CD14-positive monocyte (primary cell): ENCODE results near the gene RUBCN. TPM values are rescaled to one million over a fixed set of nuclear protein-coding genes. Genes with fewer than 3 reads are reported as not detected.

Experiments
- DNase-seq, 3 donors: peaks; one replicate each; pipeline ENCODE4 v3.0.0-alpha.2; 2011 to 2022
- H2AFZ ChIP-seq: 2 replicates; pipeline ENCODE4 v1.6.0; 2012; ENCODE audit warnings: mild to moderate bottlenecking, low read depth, low read length, inconsistent platforms; ENCODE audit not compliant: insufficient read depth, poor library complexity, severe bottlenecking
- H3K27ac ChIP-seq, 2 donors: 1 replicate in 1 of 2; 2 replicates in 1 of 2; pipeline ENCODE4 v1.5.1; 2012 to 2013; ENCODE audit warnings: low read length in 2 of 2, control low read depth in 1 of 2, inconsistent platforms in 1 of 2, low read depth in 1 of 2, mild to moderate bottlenecking in 1 of 2
- H3K27me3 ChIP-seq, 2 donors: one replicate each; pipeline versions ENCODE4 v1.6.0 to v1.6.1; 2011 to 2013; ENCODE audit warnings: low read length in 2 of 2; ENCODE audit not compliant: control insufficient read depth in 2 of 2, insufficient read depth in 2 of 2
- H3K36me3 ChIP-seq, 2 donors: replicated peaks in 1 of 2; 1 replicate in 1 of 2; 2 replicates in 1 of 2; pipeline versions ENCODE4 v1.5.1 to v1.6.1; 2012 to 2013; ENCODE audit warnings: low read length in 2 of 2, control low read depth in 1 of 2, inconsistent platforms in 1 of 2, mild to moderate bottlenecking in 1 of 2; ENCODE audit not compliant: insufficient read depth in 2 of 2, control insufficient read depth in 1 of 2
- H3K4me1 ChIP-seq, 2 donors: 1 replicate in 1 of 2; 2 replicates in 1 of 2; pipeline versions ENCODE4 v1.5.1 to v1.6.1; 2012 to 2013; ENCODE audit warnings: low read length in 2 of 2, control low read depth in 1 of 2, inconsistent platforms in 1 of 2, mild to moderate bottlenecking in 1 of 2, moderate library complexity in 1 of 2; ENCODE audit not compliant: insufficient read depth in 2 of 2, control insufficient read depth in 1 of 2
- H3K4me2 ChIP-seq: replicated peaks from 2 replicates; pipeline ENCODE3; 2012; ENCODE audit warnings: low read length, moderate library complexity, mild to moderate bottlenecking; ENCODE audit not compliant: poor library complexity, severe bottlenecking; ENCODE audit errors: extremely low read depth
- H3K4me3 ChIP-seq, 3 experiments: fragments of 200-600 bp in 1 of 3; sonication (generic) in 1 of 3; replicated peaks in 1 of 3; 1 replicate in 2 of 3; 2 replicates in 1 of 3; pipeline ENCODE4 v1.5.1; 2011 to 2013; ENCODE audit warnings: low read length in 3 of 3, mild to moderate bottlenecking in 3 of 3, control low read depth in 2 of 3, low read depth in 2 of 3, inconsistent platforms in 1 of 3, moderate library complexity in 1 of 3
- H3K79me2 ChIP-seq: 2 replicates; pipeline ENCODE4 v1.6.0; 2012; ENCODE audit warnings: mild to moderate bottlenecking, control low read depth, inconsistent platforms, low read length, moderate library complexity; ENCODE audit not compliant: insufficient read depth
- H3K9ac ChIP-seq: 2 replicates; pipeline ENCODE4 v1.6.0; 2017; ENCODE audit warnings: low read length, mild to moderate bottlenecking; ENCODE audit not compliant: insufficient read depth, poor library complexity, severe bottlenecking
- H3K9me3 ChIP-seq, 2 donors: replicated peaks in 1 of 2; 1 replicate in 1 of 2; 2 replicates in 1 of 2; pipeline versions ENCODE4 v1.5.1 to v1.6.1; 2012 to 2013; ENCODE audit warnings: low read length in 2 of 2, control low read depth in 1 of 2; ENCODE audit not compliant: control insufficient read depth in 1 of 2, insufficient read depth in 1 of 2
- H4K20me1 ChIP-seq: 2 replicates; pipeline ENCODE4 v1.6.0; 2012; ENCODE audit warnings: mild to moderate bottlenecking, low read length, control low read depth, moderate library complexity; ENCODE audit not compliant: insufficient read depth
- H3K27ac Mint-ChIP-seq, 7 donors: one replicate each; pipeline ENCODE4 v1.8.0; 2020; ENCODE audit warnings: mild to moderate bottlenecking in 7 of 7, mixed read lengths in 7 of 7, moderate library complexity in 6 of 7, inconsistent platforms in 2 of 7
- H3K27me3 Mint-ChIP-seq, 3 donors: one replicate each; pipeline ENCODE4 v1.8.0; 2021 to 2022; ENCODE audit warnings: low read depth in 3 of 3, mild to moderate bottlenecking in 3 of 3, mixed read lengths in 3 of 3, moderate library complexity in 3 of 3, inconsistent platforms in 1 of 3
- H3K36me3 Mint-ChIP-seq, 2 donors: one replicate each; pipeline ENCODE4 v1.8.0; 2020; ENCODE audit warnings: mixed read lengths in 2 of 2, inconsistent platforms in 1 of 2, mild to moderate bottlenecking in 1 of 2
- H3K4me1 Mint-ChIP-seq: one replicate; pipeline ENCODE4 v1.8.0; 2020; ENCODE audit warnings: mild to moderate bottlenecking, mixed read lengths
- H3K4me3 Mint-ChIP-seq, 2 donors: one replicate each; pipeline ENCODE4 v1.8.0; 2020; ENCODE audit warnings: mild to moderate bottlenecking in 2 of 2, mixed read lengths in 2 of 2, moderate library complexity in 1 of 2
- H3K9me3 Mint-ChIP-seq, 7 donors: one replicate each; pipeline ENCODE4 v1.8.0; 2020 to 2022; ENCODE audit warnings: mixed read lengths in 7 of 7, mild to moderate bottlenecking in 6 of 7, moderate library complexity in 6 of 7, inconsistent platforms in 2 of 7
- CTCF ChIP-seq: fragments of 200-600 bp; IDR thresholded peaks from one replicate; pipeline ENCODE4 v1.8.0; 2022; ENCODE audit warnings: antibody characterized with exemption, mild to moderate bottlenecking
- WGBS: methylation state at CpG from one replicate; pipeline ENCODE4 v1.1.5; 2013; ENCODE audit warnings: missing lambda C conversion rate; ENCODE audit not compliant: insufficient coverage; 5-methylcytosine and 5-hydroxymethylcytosine counted together
- intact Hi-C, 2 donors: fragments of 100-400 bp; cut with micrococcal nuclease; formaldehyde crosslinking; loops; one replicate each; pipeline versions ENCODE4 v1.15.0 to v1.15.1; 2023
- polyA plus RNA-seq, 3 donors: library from polyadenylated mRNA; depleted of rRNA in 1 of 3; unstranded in 2 of 3; stranded (reverse) in 1 of 3; fragments of 300-500 nt in 2 of 3; fragments of >200 nt in 1 of 3; fragmentation: Illumina TruSeq in 2 of 3; gene quantifications; 1 replicate in 2 of 3; 2 replicates in 1 of 3; pipeline ENCODE4 v1.2.3, GENCODE V29; 2012 to 2021

RUBCN gene
- polyA plus RNA-seq, 3 donors: 8.6 to 37.9 (median 13.5) TPM

- no CpG with 5 or more reads among the region's 6 CpGs for WGBS
- no peaks in the 10 kb centered on the region for H3K9me3 ChIP-seq
- no peak for DNase-seq
- peaks cover 9 to 12% of the 10 kb centered on the region in 2 donors for H3K4me1 ChIP-seq
- H2AFZ ChIP-seq: no peak overlapping the region
- no peak overlapping the region for H3K27ac ChIP-seq
- peaks cover 82 to 88% of the 10 kb centered on the region in 2 donors for H3K36me3 Mint-ChIP-seq
- no peak overlapping the region for H3K9ac ChIP-seq
- no peak overlapping the region for H3K4me3 ChIP-seq
- peak overlapping the region in 3 of 7 donors; percentile 12 to 63 (median 23) for H3K27ac Mint-ChIP-seq
- peaks cover 0 to 3% (median 0%) of the 10 kb centered on the region in 3 donors for H3K27me3 Mint-ChIP-seq
- H3K4me1 Mint-ChIP-seq: peaks cover 15% of the 10 kb centered on the region
- H3K27me3 ChIP-seq: no peaks in the 10 kb centered on the region
- H3K4me3 Mint-ChIP-seq: no peak overlapping the region
- TF ChIP-seq CTCF: no peak
- peaks cover 0 to 8% (median 4%) of the 10 kb centered on the region in 7 donors for H3K9me3 Mint-ChIP-seq
- H3K79me2 ChIP-seq: no peaks in the 10 kb centered on the region
- no peaks in the 10 kb centered on the region for H4K20me1 ChIP-seq
- peaks cover 69 to 95% of the 10 kb centered on the region in 2 donors for H3K36me3 ChIP-seq
- no peak overlapping the region for H3K4me2 ChIP-seq
- intact Hi-C loops: no loop called here
Observed at GRCh38 chr3:197697355-197697754, 39.3 kb downstream of the RUBCN start.

- Histone ChIP-seq H3K4me2 (no peak overlapping the region), H3K4me1 (peaks cover 12 to 16% of the 10 kb centered on the region in 2 donors), H3K79me2 (no peaks in the 10 kb centered on the region), H3K27ac (no peak overlapping the region), H2AFZ (no peak overlapping the region), H3K27me3 (no peaks in the 10 kb centered on the region), H3K36me3 (peaks cover 64 to 95% of the 10 kb centered on the region in 2 donors), H3K9me3 (no peaks in the 10 kb centered on the region), H3K9ac (no peak overlapping the region), H4K20me1 (peaks cover 8% of the 10 kb centered on the region), H3K4me3 (no peak overlapping the region)
- H3K27ac Mint-ChIP-seq: peak overlapping the region in 3 of 7 donors; percentile 13 to 76 (median 34)
- intact Hi-C loops: no loop called here
- no peak for DNase-seq
- H3K4me3 Mint-ChIP-seq: no peak overlapping the region
- no peaks in the 10 kb centered on the region for H3K27me3 Mint-ChIP-seq
- peaks cover 0 to 8% (median 4%) of the 10 kb centered on the region in 7 donors for H3K9me3 Mint-ChIP-seq
- H3K36me3 Mint-ChIP-seq: peaks cover 80 to 89% of the 10 kb centered on the region in 2 donors
- peaks cover 19% of the 10 kb centered on the region for H3K4me1 Mint-ChIP-seq
- 100% methylated on average over 1 of the region's 7 CpGs for WGBS
- no peak for TF ChIP-seq CTCF
Observed at GRCh38 chr3:197694251-197694650, 42.5 kb downstream of the RUBCN start.
